ENCODE data around the gene TREM1. TPM values are rescaled to one million over a fixed set of nuclear protein-coding genes. Genes with fewer than 3 reads are reported as not detected.

Gene TREM1
- 0.50 TPM in 1 of 2 replicates, not detected in the other for total RNA-seq

DNA sequence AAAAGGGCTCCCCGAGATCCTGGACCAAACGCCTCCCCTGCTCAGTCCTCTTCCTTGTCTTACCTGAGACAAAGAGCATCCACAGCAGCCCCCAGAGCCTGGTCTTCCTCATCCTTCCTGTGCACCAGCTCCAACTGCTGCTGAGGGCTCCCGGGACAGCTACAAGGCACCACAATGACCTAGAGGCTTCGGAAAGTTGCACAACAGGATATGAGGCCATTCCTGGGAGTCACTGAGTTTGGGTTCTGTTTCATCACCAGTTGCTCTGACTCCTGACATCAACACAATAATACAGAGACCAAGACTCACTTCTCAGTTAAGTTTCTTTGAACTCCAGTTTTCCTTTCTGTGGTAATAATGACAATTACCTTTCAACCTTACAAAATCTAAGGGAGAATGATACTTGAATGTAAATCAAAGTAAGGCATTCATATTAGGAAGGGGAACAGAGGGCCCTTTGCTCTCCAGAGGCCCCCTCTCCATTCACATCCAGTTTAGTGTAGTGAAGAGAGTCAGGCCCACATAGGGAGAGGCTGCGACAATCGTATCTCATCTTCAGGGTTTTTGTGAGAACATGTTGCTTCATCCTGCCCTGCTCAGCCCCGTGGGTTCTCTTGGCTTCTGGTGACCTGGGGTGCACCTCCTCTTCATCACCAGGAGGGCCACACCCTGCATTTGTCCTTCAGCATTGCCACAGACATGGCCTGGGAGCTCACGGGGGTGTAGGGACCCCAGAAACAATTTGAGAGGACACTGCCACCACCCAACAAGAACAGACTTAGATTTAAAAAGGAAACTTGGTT, at the start of gene TREM1:
Gene TREM1, minus strand, starts transcription at position 139 of the 803 bp plus-strand sequence. Its CDS starts 27 bp downstream, at position 112.

DNA sequence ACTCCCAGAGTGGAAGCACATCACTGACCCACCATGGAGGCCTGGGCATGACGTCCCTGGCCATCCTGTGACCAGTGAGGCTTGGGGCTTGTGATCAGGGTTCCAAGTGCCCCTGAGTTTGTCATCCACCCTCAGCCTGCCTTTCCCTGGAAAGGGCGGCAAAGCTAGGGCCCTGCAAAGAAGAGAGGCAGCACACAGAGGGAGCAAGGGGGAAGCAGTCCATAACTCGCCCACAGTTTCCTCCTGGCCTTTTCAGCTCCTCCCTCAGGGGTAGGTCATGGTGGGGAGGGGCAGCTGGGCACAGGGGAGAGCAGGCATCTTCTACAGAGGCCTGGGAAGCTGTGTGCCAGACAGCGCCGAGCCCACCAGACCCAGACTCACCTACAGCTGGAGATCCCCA, 48.8 kb upstream of the TREM1 start, which contains the start of gene NCR2:
Gene NCR2, plus strand, starts transcription at position 313 of the 400 bp plus-strand sequence. CDS start 269 bp downstream, outside the sequence.

DNA sequence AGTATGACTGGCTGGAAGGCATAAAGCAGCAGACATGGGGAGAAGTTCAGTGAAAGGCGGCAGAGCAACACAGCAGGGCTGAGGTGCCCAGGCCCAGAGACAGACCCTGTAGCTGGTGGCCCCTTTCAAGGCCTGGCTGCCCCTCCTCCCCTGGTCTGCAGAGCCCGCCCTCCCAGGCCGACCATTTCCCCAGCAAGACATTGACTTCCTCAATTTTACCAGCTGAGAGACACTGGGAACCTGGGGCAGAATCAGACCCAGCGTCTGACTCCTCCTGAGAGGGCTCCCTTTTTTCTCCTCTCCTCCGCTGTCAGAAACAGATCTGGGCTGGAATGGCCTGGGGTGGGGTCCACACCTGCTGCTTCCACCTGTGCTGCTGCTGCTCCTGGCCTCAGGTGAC, 58.4 kb downstream of the TREM1 start, which contains the start of gene TREML4:
Gene TREML4, plus strand, starts transcription at position 254 of the 400 bp plus-strand sequence. Its CDS starts 79 bp downstream, at position 333.

Other genes starting within 250 kb of the TREM1 start
- under 0.01 and 0.15 TPM in 2 replicates for gene UNC5CL, start 247.5 kb downstream of the TREM1 start, total RNA-seq
- not detected in 2 replicates for gene TSPO2, start 244.2 kb downstream of the TREM1 start, total RNA-seq
- not detected in 2 replicates for gene APOBEC2, start 233.5 kb downstream of the TREM1 start, total RNA-seq
- 8.8 and 16.0 TPM in 2 replicates for gene OARD1, start 214.3 kb downstream of the TREM1 start, total RNA-seq
- 11.4 and 16.0 TPM in 2 replicates for gene NFYA, start 213.7 kb downstream of the TREM1 start, total RNA-seq
- not detected in 2 replicates for gene TREML1, start 132.3 kb downstream of the TREM1 start, total RNA-seq
- 0.33 and 0.44 TPM in 2 replicates for gene TREM2, start 123.6 kb downstream of the TREM1 start, total RNA-seq
- not detected in 2 replicates for gene TREML2, start 85.5 kb downstream of the TREM1 start, total RNA-seq
- not detected in 2 replicates for gene TREML4, start 58.3 kb downstream of the TREM1 start, total RNA-seq
- gene NCR2, start 48.9 kb upstream of the TREM1 start, total RNA-seq, result not detected in 2 replicates

Data from smooth muscle cell of trachea (primary cell).